Stimulated activated CD4-positive, alpha-beta T cell treated with anti-CD3 and anti-CD28 coated beads, Interleukin-12 subunit alpha, Interleukin-12 subunit beta, amount 100 ng/mL, for 48 hours (primary cell): ENCODE data around the gene VAMP2.
A peak's percentile ranks its signal among the peaks of the same experiment; 100 is the strongest.

Source experiments
- DNase-seq, 3 donors: peaks; one replicate each; pipeline ENCODE4 v3.0.0-alpha.2; 2020; ENCODE audit warnings: low read depth in 2 of 3, low spot score in 1 of 3

Gene VAMP2

DNA sequence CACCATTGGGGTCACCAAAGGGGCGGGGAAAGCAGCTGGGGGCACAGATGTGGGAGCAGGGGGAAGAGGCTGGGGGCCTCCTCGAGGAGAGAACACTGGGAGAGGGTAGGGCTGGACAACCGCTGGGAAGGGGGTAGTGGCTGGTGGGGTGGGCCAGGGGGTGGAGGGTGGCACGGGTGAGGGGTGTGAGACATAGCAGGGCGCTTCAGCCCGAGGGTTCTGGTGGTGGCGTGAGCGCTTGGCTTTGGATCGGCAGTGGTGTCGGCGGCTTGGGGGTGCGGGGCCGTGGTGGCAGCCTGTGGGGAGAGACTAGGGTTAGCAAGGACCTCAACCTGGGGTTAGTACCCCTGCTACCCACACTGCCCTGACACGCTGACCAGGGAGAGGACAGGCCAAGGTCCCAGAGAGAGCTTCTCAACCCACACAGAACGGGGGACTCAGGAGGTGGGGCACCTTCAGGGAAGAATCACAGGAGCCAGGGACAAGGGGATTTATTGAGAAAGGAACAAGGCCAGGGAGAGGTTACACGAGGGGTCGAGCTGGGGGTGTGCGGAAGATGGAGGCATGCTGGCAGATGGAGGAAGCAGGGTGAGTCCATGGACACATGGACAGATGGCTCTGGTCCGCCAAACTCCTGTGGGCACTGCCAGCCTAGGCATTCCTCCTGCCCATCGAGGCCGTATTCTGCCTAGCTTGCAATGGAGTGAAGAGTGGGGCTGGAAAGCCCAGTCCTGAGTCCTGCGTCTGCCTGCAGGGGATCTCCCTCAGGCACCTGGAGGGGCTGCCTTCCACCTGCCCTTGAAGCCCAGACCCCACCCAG, 19.0 kb downstream of the VAMP2 start:
- no peak for DNase-seq

DNA sequence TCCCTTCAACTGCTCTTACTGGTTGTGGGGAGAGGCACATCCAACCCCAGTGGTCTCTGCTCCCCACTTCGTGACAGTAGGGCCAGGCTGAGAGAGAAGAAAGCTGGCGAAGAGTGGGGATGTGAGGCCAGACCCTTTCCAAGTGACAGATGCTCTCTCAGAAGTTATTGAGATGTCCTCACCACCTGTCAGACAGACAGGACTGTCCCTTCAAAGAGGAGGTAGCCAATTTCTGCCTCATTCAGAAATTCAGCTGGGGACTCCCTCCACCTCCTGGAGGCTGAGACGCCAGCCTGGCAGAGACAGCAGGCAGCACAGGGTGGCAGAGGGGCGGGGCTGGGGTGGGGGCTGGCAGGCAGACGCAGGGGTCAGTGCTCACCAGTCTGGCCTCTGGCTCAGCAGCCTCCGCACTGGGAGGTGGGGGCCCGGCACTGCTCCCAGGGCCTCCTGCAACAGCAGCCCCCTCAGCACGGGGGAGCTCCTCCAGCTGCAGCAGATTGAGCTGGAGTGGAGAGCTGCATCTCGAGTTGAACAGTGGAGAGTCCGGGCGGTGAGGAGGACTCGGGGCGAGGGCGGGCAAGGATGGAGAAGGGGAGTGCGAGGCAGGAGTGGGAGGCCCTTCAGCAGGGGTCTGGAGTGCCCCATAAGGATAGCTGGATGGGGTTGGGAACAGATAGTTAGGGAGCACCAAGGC, 19.7 kb downstream of the VAMP2 start:
- no peak for DNase-seq

DNA sequence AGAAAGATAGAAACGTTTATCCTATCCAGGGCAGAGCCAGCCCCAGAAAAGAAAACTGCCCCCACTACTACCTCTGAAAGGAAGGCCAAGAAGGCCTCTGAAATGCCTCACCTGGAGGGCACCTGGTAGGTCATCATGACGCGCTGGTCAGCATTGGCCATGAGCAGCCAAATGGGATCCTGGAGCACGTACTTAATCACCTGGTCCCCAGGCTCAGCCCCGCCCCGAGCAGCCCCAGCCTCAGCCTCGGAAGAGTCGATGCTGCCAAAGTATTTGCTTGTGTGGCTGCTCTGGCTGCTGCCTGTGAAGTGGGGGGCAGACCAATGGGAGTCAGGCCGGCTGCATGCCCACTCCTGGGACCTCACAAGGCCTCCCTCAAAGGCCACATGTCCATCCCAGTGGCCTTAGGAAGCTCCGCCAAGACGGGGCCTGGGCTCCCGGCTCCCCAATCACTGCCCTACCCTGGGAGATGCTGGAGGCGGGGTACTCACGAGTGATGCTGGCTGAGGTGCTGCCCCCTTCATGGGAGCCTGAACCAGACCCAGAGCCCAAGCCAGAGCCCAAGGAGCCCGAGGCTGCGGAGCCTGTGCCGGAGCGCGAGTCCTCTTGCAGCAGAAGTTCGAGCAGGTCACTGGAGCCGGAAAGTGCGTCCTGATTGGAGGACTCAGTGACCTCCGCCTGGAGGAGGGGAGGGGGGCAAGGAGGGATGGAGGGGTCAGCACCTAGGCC, 20.4 kb downstream of the VAMP2 start:
- no peak for DNase-seq

DNA sequence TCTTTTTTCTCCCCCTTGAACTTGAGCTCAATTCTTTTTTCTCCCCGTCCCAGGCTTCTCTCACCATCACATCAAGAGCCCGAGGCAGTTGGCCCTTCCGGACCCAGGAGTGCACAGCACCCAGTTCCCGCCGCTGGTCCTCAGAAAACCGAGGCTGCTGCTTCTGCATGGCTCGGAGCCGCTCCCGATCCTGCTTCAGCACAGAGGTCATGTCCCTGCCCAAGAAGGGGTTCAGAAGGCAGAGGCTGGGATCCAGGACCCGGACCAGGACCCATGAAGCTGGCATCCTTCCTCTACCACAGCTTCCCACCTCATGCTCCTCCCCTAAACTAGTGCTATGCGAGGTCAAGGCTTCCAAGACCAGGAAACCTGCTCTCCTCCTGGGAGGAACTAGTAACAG, 21.0 kb downstream of the VAMP2 start:
- no peak for DNase-seq

DNA sequence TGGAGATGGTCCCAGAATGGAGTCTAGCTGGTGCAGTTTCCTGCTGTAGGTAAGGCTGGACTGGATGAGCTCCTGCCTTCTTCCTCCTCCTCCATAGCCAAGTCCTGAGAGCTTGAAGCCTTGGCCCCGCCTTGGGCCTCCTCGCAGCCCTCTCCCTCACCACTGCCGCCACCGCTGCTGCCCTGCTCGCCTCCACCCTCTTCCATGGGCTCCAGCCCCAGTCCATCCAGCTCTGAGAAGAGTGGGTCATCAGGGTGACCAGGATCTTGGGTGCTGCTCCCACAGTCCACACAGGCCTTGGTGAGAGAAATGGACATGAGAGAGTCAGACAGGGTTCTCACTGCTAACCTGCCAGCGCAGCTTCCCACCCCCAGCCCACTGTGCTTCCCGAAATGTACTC, 21.7 kb downstream of the VAMP2 start:
- no peak for DNase-seq

DNA sequence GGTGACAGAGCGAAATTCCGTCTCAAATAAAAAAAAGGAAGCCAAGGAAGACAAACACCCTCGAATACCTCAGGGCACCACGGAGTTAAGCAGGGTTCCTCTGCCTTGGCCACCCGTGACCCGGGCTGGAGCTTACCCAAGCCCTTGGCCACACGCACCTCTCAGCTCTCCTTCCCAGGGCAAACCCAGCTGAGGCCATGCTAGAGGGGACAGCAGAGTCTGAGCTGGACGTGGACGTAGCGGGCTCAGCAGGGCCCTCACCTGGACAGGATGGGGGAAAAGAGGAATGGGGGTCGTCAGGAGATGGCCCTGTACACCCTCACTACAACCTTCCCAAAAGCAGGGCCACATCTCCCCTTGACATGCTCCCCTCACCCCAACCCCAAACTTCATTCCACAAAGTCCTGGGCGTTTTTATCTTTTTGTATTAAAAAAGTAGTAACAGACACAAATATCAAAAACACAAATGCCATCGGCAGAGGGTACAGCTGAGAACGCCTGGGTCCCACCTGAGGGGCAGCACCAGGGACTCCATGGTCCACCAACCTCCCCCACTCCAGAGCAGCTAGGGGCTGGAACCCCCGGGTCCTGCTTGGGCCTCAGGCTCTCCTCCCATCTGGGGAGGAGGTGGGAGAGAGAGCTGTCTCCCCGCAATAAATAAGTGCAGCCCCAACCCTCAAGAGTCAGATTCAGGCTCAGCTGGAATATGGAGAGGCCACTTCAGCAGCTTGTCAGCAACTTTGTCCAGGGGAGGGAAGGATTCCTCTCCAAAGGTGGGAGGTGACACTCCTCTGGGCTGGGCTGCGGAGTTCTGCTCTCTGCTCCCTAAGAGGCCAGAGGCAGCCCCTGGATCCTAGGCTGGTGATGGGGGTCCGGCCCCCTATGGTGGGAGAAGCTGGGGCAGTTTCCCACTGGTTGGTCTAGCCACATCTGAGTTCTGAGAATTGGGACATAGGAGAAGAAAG, 22.4 kb downstream of the VAMP2 start:
- DNase-seq = no peak

DNA sequence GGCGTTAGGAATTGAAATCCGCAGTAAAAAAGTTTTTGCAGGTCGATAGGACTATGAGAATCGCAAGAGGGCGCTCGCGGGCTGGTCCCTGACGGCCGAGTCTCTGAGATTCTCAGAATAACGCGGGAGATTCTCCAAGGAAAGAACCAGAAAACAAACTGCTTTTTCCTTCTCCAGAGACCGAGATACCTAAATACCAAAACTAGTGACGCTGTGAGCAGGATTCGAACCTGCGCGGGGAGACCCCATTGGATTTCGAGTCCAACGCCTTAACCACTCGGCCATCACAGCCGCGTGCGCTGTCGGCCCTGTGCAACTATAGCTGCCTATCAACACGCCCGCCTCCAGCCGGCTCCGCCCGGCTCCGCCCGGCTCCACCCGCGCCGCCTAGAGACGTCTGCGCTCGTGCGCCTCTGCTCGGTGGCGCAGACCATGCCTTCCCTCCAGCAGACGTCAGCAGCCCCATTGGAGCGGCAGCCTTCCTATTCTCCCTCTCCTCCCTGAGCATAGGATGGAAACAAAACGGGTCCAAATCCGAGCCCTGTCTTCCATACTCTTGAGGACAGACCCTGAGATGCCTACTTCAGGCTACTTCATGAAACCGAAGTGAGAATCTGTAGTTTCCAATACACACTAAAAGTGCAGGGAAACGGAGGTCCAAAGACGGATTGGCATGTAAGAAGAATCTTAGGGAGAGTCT, 23.9 kb downstream of the VAMP2 start:
- DNase-seq = peak; percentile 94 to 99 (median 99)

DNA sequence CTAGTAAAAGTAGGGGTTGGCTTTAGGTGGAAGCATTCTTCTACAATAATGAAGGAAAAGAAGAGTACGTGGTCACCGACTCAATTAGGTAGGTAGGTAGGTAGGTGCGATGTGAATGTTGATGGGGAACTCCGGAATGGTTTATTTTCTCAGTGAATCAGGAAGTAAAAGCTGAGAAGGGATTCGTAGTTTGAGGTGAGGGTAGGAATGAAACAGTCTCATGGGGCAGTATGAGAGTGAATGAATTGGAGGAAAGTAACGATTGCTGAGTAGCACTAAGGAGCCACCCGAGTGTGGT, 24.4 kb downstream of the VAMP2 start:
- no peak for DNase-seq

DNA sequence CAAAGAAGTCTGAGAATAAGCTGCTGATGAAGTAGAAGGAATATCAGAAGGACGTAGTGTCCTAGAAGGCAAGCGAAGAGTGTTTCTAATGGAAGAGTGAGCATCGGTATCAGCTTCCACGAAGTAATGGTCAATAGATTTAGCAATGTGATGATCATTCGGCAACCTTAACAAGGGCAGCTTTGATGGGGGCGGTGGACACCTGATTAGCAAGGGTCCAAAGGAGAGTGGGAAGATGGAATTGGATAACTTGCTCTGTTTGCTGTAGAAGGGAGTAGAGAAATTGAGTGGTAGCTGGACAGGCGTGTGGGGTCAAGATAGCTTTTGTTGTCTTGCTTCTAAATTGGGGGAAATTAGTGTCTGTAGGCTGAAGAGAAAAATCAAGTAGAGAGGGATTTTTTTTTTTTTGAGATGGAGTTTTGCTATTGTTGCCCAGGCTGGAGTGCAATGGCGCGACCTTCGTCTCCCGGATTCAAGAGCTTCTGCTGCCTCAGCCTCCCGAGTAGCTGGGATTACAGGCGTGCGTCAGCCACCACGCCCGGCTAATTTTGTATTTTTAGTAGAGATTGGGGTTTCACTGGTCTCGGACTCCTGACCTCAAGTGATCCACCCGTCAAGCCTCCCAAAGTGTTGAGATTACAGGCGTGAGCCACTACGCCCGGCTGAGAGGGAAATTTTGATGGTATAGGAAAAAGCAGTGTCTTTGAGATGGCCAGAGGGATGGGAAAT, 24.9 kb downstream of the VAMP2 start:
- DNase-seq = no peak

DNA sequence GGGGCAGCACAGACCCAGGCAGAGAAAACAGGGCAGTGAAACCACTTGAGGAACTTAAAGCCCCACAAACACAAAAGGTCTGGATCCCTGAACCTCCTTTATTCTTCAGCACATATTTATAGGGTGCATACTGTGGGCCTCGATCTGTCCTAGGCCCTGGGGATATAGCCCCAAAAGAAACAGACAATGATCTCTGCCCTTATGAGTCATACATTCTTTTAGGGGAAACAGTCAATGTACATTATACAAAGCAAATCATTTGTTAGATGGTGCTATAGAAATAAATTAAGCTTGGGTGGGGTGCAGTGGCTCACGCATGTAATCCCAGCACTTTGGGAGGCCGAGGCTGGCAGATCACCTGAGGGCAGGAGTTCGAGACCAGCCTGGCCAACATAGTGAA, 28.8 kb downstream of the VAMP2 start:
- DNase-seq = no peak

DNA sequence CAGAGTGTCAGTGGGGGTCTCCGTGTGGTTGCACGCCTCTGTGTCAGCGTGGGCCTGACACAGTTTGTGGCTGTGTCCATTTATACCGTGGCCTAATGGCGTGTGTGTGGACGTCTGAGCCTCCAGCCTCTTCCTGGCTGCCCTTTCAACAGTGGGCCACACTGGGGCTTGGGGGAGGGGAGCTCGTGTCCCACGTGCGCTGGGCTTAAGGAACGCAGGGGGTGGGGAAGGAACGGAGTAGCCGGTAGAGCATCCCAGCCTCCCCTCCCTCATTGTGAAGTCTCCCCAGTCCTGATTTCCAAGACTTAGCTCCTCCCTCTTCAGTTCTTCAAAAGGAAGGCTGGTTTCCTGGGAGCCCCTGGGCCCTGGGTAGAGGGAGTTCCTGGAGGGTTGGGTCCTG, 29.3 kb downstream of the VAMP2 start:
- DNase-seq = no peak

DNA sequence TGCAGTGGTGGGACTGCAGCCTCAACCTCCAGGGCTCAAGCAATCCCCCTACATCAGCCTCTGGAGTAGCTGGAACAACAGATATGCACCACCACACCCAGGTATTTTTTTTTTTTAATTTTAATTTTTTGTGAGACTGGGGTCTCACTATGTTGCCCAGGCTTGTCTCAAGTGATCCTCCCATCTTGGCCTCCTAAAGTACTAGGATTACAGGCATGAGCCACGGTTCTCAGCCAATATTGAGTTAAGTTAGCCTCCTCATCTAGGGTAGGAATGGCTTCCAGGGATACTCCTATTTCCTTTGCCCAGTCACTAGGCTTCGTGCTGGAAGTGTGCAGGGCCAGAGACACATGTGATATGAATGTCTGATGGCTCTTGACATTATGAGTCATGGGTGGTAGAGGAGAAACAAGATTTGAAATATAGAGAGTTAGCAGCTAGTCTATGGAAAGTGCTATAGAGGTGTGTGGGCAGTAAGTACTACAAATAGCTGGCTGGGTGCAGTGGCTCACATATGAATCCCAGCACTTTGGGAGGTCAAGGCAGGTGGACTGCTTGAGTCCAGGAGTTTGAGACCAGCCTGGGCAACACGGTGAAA, 30.8 kb downstream of the VAMP2 start:
- DNase-seq = no peak

DNA sequence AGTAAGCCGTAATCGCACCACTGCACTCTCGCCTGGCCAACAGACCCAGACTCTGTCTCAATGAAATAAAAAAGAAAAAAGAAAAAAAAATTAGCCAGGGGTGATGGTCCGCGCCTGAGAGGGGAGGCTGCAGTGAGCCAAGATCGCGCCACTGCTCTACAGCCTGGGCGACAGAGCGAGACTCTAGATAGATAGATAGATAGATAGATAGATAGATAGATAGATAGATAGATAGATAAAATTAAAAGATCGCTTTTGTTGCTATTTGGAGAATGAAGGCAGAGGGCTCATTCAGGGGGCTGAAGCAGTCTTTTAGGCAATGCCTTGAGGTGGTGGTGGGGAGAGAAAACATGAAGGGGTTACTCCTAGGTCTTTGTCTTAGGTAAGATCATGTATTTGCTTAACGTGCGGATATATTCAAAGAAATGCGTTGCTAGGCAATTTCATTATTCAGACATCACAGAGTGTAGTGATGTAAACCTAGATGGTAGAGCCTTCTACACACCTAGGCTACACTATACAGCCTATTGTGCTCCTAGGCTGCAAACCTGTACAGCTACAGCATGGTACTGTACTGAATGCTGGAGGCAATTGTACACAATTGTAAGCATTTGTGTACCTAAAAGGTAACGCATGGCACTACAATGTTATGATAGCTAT, 34.5 kb downstream of the VAMP2 start:
- DNase-seq = no peak

DNA sequence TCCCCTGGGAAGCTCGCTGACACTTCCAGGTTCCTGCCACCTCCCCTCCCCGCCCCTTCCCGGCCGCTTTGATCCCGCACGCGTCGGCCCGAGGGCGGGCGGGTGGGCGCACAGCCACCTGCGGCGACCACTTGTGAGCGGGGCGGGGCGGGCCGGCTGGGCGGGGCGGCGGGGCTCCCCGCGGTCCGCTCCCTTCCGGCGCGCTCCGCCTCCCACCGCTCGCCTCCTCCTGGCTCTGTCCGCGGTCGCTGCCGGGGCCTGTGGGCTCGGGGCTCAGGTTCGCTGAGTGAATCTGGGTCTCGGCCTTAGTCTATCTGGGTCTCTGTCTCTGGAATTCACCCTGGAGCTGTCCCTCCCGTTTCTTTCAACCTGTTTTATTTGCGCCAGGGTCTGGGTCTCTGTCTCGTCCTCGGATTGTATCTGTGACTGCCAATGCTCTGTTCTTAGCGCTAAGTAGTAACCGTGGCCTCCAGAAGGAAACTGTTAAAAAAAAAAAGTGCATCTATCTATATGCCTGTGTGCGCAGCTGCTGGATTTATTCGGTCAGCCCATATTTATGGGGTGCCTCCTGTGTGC, 36.2 kb downstream of the VAMP2 start:
- DNase-seq = no peak

DNA sequence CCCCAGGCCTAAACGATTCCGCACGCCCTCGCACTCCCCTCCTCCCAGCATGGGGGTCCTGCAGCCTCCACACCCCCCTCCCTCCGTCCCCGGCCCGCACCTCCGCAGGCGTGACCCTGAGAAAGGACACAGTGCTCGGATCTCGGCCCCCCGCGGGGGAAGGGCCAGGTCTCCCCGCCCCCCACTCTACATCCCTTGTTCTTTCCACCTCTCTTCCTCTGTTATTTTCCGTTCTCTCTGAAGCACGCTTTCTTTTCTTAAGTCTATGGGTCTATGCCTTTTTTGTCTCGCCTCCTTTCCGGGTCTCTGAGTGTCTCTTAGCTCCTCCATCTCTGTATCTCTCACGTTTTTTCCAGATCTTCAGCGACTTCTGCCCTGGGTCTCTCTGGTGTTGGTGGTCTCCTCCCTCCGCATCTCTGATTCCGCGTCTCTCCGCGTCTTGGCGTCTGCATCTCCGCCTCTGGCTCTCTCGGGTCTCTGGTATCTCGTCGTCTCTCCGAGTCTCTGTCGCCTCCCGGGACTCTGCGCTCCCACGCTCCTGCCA, 36.7 kb downstream of the VAMP2 start:
- DNase-seq = no peak

DNA sequence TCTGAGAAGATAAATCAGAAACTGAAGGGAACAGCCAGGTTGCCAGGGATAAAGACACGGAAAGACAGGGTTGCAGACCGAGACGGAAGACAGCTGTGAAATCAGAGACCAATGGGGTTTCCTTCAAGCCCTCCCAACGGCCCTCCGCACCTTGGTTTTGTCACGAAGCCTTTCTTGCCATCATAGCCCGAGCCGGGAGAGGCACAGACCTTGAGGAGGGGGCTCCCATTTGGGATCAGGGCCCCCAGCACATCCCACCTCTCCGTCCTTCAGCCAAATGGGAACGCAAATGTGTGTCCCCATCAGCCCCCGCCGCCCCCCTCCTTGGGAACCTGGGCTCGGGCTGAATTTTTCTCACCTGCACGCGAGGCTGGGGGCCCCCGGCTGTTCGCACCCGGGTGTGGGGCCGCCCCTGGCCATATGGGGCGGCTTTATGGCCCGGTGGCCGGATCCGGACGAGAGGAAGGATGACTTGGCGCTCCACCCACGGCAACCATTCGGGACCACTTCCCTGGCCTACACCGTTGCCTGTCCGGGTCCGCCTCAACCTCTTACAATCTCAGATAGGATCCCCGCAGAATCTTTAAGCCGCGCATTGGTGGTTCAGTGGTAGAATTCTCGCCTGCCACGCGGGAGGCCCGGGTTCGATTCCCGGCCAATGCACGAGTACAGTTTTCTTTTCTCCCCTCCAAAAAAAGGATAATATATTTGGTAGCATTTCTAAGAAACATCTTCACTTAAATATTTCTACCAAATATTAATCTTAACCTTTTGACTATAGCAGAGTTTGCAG, 37.4 kb downstream of the VAMP2 start:
- peak; percentile 78 to 98 (median 87) for DNase-seq

DNA sequence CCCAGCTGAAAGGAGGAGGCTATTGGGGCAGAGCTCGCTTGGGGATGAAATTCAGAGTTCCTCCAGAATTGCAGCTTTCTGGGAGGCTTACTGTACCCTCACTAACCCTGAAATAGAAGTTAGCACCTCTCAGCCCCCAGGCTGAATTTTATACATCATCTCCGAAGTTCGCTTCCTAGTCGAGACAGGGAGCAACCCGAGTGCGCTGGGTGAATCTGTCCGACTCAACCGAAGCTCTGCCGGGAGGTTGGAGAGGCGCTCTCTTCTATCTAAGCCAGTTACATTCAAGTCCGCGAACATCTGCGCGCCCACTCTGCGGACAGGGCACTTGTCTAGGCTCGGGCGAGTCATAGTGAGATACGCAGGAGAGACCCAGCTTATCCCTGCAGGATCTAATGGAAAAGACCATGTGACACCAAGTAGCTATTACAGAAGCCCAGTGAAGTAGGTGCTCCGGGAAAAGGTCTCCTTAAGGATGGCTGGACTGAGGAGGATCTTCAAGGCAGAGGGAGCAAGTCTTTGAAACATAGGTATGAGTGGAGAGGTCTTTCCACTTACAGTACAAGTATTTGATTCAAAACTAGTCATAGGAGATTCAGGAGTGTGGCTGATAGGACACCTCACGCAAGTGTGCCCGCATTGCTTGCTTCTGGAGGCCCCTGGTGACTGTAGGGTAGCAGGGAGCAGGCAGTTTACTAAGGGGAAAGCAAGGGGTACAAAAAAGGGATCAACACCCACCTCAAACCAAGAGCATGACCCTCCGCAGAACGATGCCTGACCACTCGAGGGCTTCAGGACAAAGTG, 38.2 kb downstream of the VAMP2 start:
- no peak for DNase-seq
